Omental fat pad (tissue), 4 donors: ENCODE data around the gene COL4A3. TPM values are rescaled to one million over a fixed set of nuclear protein-coding genes. Genes with fewer than 3 reads are reported as not detected.

ENCODE experiments used
- ATAC-seq: fragments of 150-250 bp; one replicate; pipeline ENCODE4 v1.9.1; 2016; ENCODE audit warnings: mild to moderate bottlenecking, moderate library complexity; ENCODE audit not compliant: low FRiP score
- DNase-seq: peaks from one replicate; pipeline ENCODE4 v3.0.0-alpha.2; 2019; ENCODE audit warnings: low spot score
- total RNA-seq, 4 donors: library from RNA; depleted of rRNA; stranded (reverse); fragments of >200 nt; gene quantifications; one replicate each; pipeline ENCODE4 v1.1.0, GENCODE V29; 2016
- TF ChIP-seq, protein P1 (sequence below), 3 donors: fragments of 450-650 bp; IDR thresholded peaks; one replicate each; pipeline ENCODE4 v1.5.1; 2016 to 2017; ENCODE audit warnings: antibody characterized with exemption in 3 of 3, mild to moderate bottlenecking in 3 of 3, moderate library complexity in 2 of 3

Gene COL4A3
- total RNA-seq, 4 donors from 2014 or later, result 0.24 to 1.7 (median 0.37) TPM

DNA sequence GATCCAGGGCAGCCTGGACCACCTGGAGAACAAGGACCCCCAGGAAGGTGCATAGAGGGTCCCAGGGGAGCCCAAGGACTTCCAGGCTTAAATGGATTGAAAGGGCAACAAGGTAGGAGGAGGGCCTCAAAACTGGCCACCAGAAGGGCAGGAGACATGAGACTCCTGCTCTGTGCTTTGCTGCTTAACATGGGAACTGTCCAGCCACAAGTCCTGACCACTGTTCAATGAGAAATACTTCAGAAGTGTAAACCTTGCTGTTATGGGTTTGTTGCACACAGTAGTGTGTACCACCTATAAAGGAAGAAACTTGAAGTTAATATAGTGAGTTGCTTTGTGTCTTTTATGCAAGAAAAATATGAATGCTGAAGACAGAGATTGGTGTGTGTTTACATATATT lies 116.5 kb downstream of the COL4A3 start:
- ATAC-seq (no peak), DNase-seq (no peak)
- TF ChIP-seq, protein P1, sequence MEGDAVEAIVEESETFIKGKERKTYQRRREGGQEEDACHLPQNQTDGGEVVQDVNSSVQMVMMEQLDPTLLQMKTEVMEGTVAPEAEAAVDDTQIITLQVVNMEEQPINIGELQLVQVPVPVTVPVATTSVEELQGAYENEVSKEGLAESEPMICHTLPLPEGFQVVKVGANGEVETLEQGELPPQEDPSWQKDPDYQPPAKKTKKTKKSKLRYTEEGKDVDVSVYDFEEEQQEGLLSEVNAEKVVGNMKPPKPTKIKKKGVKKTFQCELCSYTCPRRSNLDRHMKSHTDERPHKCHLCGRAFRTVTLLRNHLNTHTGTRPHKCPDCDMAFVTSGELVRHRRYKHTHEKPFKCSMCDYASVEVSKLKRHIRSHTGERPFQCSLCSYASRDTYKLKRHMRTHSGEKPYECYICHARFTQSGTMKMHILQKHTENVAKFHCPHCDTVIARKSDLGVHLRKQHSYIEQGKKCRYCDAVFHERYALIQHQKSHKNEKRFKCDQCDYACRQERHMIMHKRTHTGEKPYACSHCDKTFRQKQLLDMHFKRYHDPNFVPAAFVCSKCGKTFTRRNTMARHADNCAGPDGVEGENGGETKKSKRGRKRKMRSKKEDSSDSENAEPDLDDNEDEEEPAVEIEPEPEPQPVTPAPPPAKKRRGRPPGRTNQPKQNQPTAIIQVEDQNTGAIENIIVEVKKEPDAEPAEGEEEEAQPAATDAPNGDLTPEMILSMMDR (IDR thresholded peaks at IDR 0.05), result no peak

DNA sequence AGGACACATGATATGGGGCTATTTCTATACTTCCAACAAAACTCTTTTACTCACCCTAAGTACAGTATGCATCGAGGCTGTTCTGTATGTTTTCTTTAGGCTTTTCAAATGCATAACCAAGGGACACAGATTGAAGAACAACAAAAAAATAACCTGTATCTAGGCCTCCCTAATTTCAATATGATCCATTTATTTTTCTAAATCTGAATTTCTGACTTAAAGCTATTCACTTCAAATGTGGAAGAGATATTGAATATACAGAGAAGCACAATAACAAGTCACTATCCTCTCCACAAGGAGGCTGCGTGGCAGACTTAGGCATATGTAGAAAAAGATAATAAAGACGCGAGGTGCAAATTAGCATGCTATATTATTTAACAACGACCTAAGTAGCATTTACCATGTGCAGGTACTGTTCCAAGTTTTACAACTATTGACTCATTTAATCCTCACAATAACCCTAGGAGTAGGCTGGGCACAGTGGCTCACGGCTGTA lies 121.4 kb downstream of the COL4A3 start:
- TF ChIP-seq, protein P1 (IDR thresholded peaks at IDR 0.05), result no peak
- no peak for ATAC-seq
- no peak for DNase-seq

DNA sequence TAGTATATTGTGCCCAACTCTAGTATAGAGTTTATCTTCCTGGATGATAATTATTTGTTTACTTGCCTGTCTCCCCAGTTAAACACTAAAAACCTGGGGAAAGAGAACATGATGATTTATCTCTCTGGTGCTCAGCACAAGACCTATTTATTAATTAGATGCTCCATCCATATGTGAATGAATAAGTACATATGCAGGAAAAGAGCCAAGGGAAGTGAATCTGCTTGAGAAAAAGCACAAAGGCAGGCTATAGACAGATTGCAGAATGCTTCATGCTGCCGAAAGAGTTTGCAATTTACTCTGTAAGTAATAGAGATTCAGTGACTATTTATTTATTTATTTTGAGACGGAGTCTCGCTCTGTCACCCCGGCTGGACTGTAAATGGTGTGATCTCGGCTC lies 123.3 kb downstream of the COL4A3 start:
- TF ChIP-seq, protein P1 (IDR thresholded peaks at IDR 0.05), result no peak
- no peak for DNase-seq
- no peak for ATAC-seq

DNA sequence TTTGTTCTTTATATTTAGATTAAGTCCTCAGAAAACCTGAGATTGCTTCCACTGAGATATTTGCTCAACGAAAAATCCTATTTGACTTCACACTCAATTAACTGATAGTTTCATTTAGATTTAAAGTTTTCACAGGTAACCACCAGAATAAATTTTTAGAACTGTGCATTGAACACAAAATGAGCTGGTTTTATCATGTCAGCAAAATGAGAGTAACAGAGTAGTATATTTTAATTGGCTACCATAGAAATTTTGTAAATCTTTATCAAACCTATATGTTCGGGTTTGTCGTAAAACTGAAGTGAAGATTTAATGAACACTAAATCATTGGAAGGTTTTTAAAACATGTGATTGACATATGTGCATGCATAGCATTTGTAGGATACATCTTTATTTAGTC lies 127.9 kb downstream of the COL4A3 start:
- ATAC-seq (no peak), DNase-seq (no peak)
- TF ChIP-seq, protein P1 (IDR thresholded peaks at IDR 0.05), result no peak

DNA sequence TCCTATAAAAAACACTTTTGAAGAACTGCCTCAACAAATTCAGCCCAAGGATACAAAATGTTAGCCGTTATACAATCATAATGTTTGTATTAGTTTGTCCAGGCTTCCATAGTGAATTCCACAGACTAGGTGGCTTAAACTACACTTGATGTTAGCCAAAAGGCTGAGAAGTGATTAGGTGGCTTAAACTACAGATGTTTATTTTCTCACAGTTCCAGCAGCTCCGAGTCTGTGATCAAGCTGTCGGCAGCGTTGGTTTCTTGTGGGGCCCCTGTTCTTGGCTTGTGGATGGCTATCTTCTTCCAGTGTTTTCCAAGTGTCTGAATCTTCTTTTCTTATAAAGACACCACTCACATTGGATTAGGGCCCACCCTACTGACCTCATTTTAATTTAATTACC lies 129.1 kb downstream of the COL4A3 start:
- TF ChIP-seq, protein P1 (IDR thresholded peaks at IDR 0.05), result no peak
- no peak for DNase-seq
- ATAC-seq, result no peak

DNA sequence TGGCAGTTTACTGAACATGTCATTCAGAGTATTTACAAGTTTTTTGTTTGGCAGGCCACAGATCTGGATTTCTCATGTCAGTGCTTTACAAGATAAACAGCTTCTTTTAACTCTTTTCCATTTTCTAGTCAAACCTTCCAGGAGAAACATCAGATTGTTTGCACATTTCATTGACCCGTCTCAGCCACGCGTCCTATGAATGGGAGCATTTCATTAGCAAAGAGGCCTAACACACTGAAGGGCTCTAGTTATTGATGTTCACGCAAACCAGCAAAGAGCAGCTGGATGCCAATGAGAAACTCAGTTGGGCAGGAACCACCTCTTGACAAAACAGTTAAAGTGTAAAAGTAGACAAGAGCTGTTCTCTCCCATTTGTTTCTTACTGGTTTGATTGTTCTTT lies 131.4 kb downstream of the COL4A3 start:
- no peak for ATAC-seq

More for the DNA sequence above, 131.4 kb downstream of the COL4A3 start:
- no peak for DNase-seq
- TF ChIP-seq, protein P1 (IDR thresholded peaks at IDR 0.05), result no peak
